Stimulated activated CD4-positive, alpha-beta T cell treated with anti-CD3 and anti-CD28 coated beads, Interleukin-2, amount 100 ng/mL, for 4 hours (primary cell): ENCODE measurements around the gene RAB11FIP2.

Source experiments
- DNase-seq: peaks from one replicate; pipeline ENCODE4 v3.0.0-alpha.2; 2020; ENCODE audit warnings: low read depth

The RAB11FIP2 gene

DNA sequence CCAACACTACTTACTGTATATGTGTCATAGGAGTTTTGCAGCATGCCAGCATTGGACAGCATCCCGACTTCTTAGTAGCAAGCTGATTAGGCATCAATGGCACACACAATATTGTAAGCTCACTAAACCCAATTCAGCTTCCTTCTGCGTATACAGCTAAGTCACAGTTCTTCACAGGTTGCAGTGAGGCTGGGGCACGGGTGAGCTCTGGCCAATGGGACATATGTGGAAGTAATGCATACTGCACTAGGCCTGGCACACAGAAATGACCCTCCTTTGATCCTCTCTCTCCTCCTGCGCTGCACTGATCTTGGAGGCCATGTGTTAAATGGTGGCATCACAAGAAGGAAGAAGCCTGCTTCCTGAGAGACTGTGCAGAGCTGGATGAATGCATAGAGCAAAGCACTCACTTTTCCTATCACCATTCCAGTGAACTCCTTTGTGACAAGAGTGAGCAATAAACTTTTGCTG, 11.9 kb downstream of the RAB11FIP2 start:
- DNase-seq, result no peak

DNA sequence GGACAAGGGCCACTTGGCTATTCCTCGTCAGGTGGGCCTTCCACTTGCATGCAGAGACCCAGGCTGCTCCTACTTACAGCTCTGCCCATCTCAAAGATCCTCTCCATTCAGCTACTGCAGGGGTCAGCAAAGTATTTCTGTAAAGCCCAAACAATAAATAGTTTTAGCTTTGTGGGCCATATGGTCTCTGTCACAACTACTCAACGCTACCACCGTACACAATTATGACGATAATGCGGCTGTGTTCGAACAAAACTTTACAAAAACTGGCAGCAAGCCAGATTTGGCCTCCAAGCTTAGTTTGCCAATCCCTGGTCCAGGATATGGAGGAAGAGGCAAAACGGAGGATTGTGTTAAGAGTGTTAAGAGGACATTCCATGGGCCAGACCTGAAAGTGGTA, 12.8 kb downstream of the RAB11FIP2 start:
- DNase-seq, result no peak

DNA sequence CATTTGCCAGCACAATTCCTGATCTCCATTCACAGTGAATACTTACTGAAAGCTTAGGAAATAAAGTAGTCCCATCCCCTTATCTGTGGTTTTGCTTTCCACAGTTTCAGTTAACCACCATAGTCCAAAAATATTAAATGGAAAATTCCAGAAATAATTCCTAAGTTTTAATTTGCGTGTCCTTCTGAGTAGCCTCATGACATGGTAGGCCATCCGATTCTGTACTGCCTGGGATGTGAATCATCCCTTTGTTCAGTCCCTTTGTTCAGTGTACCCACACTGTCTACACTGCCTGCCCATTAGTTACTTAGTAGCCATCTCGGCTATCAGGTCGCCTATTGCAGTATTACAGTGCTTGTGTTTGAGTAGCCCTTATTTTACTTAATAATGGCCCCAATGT, 14.2 kb downstream of the RAB11FIP2 start:
- DNase-seq, result no peak

DNA sequence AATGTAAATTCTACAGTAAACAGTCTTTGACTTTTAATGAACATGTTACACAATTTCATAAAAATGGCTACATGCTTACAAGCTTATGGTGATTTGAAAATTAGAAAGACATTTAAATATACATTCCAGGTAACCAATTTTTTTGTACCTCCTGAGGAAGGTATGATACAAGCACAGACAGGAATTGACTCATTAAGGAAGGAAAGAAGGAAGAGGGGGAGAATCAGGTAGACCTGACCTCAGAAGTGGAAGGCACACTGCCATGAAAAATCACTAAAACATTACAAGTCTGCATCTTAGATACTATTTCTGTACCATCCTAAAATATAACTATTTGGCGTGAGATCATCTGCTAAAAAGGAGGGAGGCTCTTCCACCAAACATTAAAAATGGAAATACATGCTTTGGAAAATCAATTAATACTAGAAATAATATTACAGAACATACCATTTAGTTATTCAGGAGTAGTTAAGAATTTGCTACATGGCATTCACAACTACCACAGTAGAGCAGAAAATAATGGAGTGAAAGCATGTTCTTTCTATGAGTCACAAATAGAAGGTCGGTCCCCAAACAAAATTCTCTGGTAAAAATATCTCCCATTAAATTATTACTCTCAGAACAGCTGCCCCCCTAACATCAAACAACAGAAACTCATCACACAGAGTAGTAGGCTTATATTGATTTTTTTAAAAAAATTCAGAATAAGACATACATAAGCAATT, 15.2 kb downstream of the RAB11FIP2 start:
- DNase-seq, result no peak

DNA sequence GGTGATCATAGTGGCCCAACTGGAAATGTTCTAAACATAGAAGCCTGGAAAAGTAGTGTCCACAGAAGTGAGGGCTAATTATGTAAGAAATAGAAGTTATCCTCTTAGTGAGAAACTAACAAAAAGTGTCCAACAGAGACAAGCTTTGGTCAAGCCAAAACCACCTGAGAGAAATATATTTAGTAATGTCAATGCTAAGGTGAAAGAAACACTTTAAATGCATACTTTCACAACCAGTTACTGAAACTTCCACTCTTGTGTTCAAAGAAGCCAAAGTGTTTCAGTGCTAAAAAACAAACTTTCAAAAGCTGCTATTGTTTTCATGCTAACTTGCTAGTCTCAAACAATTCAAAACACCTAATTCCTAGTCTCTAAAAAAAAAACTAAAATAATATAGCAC, 18.1 kb downstream of the RAB11FIP2 start:
- DNase-seq, result no peak

DNA sequence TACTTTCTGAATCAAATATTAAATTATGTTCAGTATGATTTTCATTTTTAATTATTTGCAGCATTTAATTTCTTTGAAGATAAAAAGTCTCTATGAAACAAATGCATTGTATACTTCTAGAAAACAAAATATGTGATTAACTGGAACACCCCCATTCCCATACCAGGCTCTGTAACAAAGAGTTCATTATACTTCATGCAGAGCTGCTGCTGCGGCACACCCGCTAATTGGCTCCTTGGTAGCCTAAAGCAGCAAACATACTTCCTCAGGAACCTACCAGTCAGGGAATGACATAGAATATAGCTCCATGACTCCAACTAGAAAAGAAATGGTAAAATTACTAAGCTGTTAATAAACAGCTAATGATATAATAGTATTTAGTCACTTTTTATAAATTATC, 19.3 kb downstream of the RAB11FIP2 start:
- no peak for DNase-seq

DNA sequence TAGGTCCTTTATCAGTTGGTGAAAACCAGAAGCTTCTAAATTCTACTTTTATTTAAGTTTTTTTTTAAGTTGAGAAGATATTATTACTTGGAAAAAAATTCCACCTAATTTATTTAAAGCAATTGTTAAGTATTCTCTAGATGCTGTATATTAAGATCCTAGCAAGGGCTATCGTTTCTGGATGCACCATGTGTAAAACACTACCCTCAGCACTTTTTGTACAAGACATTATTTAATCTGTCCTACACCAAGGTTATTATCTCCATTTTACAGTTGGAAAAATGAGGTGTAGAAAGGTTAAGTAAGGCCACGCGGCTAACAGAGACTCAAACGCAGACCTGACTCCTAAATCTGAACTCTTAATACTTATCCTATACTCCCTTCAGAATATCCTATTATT, 19.8 kb downstream of the RAB11FIP2 start:
- DNase-seq, result no peak

DNA sequence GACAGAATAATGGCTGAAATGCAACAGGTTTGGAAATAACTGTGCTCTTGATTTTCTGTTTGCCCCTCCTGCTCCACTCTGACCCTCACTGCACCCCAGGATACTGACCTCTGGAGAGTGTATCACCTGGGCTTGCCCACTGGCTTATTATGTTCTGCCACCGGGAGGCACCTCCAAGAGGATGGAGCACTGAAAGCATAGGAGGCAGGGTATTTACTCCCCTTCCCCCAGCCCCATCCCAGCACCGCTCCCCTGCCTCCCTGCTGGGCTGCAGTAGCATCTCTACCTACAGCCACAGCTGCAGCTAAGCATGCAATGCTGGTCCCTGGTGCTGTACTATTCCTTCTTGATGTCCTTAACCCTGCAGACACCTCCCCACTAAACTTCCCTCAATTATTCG, 26.4 kb downstream of the RAB11FIP2 start:
- no peak for DNase-seq

DNA sequence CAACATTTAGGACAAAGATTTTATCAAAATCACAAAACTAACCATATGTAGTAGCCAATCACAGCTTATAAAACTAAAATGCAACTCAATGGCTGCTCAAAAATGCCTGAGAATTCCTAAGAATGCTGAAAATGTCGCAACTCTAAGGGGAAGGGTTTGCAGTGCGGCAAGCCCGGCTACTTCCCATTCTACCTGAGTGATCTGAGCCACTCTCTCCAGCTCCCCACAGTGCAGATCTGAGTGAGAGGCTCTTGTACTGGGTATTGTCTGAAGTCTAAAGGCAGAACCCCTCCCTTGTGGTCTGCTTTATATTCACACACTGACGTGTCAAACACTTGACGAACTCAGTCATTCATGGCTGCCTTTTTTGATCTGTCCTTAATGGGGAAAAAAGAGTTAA, 28.9 kb downstream of the RAB11FIP2 start:
- no peak for DNase-seq

DNA sequence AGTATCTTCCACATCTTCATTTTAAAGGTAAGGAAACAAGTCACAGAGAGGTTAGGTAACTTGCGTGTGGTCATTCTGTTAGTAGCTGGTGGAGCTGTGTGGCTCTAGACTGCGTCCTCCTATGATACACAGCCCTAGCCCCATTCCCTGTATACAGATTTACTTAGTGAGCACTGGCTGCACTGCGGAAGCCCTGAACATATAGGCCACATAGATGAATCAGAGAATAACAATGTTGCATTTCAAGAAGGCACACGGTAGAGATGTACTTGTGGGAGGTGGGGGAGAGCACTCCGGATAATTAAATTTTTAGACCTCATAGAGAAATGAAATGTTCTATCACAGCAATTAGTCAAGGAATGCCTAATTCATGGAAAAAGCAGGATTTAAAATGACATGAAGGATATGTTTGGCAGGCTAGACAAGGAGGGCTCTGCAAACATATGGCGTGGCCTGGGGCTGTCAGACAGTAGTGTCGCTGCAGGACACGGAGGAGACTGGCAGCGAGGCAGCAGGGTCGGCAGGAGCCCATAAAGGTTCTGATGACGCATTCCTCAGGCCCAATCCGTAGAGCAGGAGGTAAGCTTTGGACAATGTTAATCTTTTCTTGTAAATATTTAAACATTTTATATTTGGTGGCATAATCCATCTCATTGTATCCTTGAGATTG, 29.5 kb downstream of the RAB11FIP2 start:
- no peak for DNase-seq

DNA sequence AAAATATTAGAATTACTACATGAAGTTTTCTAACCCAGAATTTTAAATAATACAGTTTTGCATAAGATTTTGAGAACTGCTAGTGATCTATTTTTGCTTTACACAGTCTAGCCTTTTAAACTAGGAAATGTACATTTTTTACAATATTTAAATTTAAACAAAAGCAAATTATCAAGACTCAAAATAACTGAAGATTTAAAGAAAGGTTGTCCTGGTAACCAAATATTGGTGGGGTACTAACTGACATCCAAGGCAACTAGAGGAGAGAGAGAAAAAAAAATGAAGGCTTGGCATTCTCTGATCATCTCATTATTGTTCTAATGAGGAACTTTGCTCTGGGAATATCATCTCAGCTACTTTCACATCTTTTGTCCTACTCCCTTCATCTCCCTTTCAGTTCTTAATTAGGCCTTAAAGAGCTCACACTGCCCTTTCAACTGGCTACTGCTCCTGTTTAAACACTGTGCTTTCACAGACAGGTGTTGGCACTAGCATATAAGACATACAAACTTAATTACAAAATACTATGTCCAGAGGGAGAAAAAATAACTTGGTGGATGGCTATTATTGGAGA, 33.7 kb downstream of the RAB11FIP2 start:
- no peak for DNase-seq

DNA sequence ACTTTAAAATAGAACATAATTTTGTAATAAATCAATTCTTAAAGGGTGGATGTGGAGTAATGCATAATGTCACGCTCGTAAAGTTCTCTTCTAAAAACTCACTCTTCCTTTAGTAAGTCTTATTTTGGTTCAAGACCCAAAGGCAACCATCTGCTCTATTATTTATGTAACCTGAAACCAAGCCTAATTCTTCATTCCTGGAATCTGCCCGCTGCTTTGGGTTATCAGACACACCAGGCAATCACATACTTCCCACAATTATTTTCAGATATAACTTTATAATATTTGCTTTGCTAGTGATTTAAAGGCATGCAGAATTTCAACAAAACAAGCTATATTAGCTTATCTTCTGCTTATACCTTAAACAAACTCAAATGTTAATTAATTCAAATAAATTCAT, 39.0 kb downstream of the RAB11FIP2 start:
- no peak for DNase-seq

DNA sequence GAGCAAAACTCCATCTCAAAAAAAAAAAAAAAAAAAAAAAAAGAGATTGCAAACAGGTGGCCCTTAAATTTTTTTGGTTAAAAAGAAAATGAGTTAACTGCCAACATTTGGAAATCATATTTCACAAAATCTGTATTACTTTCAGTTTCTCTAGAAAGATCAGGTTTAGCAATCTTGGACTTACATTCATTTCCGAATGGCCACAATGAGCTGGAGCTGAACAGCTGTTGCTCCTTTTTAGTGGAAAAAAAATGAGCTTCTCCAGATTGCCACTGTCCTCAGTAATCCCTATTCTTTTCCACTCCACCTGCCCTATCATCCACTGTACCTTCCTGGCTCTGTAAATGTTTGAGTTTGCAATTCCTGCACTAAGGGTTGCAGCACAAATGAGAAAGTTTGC, 43.6 kb downstream of the RAB11FIP2 start:
- no peak for DNase-seq

DNA sequence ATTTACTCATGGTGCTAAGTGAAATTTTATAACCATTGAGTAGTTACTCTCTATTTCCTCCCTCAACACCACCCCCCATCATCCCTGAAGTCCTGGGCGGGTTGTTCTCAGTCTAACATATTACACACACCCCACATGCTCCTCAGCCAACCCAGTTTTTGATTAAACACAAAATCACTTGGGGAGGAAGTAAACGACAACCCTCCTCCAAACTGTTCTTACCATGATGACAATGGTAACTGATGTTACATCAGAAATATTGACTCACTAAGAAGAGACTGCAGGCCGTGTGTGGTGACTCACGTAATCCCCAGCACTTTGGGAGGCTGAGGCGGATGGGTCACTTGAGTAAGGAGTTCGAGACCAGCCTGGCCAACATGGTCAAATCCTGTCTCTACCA, 44.2 kb downstream of the RAB11FIP2 start:
- DNase-seq, result no peak

DNA sequence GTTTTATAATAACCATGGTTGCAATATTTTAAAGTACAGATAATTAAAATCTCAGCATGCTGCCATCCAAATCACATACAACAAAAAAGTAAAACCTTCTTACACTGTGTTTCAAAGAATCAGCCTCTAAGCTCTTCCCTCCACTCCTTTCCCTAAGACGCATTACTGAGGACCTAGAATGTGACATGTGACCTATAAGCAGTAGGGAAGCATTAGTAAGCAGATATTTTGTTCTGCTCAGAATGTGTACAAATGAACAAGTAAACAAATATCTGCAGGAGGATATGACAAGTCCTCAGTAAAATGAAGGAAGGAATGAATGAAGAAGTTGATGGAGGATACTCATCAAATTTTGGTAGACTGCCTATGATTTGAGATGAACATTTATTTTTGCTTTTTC, 49.1 kb downstream of the RAB11FIP2 start:
- no peak for DNase-seq

DNA sequence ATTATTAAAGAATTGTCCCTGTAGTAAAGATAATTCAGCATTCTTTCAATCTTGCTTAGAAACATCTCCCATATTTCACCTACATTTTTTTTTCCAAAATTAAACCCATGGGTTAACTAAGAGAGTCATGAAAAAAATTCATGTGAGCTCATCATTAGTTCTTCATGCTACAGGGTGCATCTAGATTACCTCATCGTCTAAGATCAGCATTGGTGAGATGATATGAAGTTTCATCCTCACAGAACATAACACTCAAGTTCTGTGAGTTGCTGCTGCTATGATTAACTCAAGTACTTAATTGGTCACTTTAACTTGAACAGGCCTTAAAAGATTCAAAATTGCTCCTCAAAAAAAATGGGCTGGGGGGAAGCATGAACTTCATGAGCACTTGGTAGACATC, 50.0 kb downstream of the RAB11FIP2 start:
- DNase-seq, result no peak

DNA sequence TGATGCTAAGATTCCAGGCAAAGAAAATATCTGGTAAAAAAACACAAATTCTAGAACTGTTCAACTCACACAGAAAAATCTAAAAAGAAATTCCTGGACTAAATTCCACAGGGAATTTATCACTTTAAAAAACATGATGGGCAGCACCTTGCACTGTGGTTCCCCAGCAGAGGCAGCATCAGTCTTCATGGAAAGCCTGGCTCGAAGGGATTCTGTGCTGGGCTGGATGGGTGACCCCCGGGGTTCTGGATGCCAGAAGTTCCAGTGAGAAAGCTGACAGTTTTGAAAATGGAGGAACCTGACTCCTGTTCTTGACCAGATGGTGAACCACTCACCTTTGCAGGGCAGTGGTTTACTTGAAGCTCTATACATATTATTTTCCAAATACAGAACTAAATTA, 52.0 kb downstream of the RAB11FIP2 start:
- DNase-seq, result no peak

DNA sequence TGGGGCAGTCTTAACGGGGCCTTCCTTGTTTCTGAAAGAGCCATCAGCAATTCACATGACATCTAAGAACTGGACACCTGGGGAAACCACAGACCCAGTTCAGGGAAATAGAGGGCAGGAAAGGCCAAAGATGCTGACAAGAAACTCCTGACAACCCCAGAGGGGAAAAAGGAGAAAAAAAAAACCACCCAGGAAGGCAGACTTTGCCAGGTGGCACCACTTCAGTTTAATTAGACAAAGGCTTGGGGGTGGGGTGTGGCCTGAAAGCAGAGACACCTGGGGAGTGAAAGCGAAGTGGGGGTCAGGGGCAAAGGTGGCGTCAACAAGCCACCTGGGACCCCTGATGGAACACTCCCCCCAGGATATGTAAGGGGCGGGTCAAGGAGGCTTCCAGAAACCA, 53.6 kb downstream of the RAB11FIP2 start:
- DNase-seq, result no peak

DNA sequence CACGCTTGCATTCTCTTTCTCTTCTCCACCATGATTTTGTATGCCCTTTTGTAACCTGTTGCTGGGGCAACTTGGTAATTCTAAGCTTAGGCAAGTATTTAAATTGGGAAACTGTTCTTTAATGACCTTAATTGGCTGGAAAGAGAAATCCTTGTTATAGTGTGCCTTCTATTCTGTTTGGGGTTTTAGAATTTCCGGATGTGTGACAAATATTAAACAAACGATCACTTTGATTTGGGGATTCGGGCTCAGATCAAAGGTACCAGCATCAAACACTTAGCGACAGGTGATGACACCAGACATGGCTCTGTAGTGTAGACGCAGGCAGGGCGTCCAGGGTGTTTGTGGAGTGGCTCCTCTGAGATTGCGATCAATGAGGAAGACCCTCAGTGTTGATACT, 55.0 kb downstream of the RAB11FIP2 start:
- DNase-seq, result no peak

DNA sequence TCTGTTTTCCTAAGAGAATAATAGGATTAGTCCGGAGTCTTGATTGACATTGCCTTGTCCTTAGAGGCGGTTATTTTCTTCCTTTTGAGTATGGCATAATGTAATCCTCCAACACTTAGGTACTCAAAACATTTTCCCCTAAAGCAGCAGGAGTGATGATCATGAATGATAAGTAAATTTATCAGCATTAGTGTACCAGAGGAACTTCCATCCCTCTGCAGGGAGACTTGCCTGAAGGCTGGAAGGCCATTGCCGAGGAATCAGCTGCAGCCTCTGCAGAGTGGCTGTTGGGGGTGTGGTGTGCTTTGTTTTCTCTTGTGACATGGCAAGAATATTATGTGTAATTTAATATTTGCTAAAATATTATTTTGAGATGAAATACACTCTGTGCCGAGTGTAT, 56.8 kb downstream of the RAB11FIP2 start:
- no peak for DNase-seq

DNA sequence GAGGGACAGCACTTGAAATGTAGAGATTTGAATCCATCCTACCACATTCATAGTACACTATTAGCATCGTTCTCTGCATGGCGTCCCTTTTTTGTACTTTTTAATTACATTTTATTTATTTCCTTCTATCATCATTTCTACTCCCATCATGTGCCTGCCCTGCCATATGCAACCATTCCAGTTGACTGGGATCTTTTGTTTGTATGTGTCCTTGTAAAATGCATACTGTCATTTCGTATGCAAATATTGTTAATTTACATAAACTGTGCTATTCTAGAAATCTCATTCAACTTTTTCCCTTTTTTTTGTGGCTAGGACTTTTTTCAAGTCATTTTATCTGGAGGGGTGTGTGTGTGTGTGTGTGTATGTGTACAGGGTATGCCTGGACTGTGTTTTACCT, 57.9 kb downstream of the RAB11FIP2 start:
- DNase-seq, result no peak

DNA sequence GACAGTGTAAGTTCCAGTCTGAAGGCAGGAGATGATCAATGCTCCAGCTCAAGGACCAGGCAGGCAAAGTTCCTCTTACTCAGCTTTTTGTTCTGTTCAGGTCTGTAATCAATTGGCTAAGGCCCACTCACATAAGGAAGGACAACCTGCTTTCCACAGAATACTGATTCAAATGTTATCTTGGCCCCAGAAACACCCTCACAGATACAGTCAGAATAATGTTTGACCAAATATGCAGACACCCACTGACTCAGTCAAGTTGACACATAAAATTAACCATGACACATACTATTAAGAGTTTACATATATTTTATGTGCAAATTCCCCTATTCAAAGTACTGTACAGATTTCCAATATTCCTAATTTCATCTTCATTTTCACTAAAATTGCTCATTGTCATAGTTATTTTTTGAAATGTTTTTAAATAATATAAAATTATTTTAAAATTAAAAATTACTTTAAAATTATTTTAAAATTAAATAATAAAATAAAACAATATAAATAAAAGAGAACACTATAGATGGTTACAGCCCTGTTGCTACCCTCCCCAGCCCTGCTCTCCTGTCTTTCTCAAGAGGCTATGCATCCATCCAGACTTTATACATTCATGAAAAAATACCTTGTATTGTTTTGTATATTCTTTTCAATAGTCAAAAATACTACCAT, 59.4 kb downstream of the RAB11FIP2 start:
- no peak for DNase-seq

DNA sequence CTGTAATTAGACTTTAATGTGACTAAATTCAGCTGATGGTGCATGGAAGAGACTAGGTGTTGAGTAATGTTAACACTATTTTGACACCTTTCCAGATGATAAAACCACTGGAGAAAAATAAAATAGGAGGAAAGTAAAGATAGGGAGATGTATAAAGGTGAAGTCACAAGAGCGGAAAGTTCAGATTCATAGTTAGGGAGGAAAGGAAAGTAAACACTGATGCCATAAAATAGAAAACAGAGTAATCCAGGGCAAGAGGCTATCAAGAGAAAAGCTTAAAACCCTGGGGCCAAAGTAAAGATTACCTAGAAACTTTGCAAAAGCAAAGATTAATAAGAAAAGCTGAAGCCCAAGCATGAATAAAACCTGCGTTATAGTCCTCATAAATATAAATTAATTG, 62.8 kb downstream of the RAB11FIP2 start:
- no peak for DNase-seq
